HL-60/S4 treated with retinoic acid at 250 ng/mL for 4 days and 3 days (cell line): ENCODE results near the gene CILP2.

Source experiments
- in situ Hi-C: fragments of 300-500 bp; cut with MboI; formaldehyde crosslinking; loops from 2 replicates; pipeline ENCODE4 v1.7.0; 2022; ENCODE audit warnings: low sequenced_read_pairs

CILP2 gene

GRCh38 chr19:19554074-19555023 is 16.3 kb downstream of the CILP2 start:
- in situ Hi-C loops, result no loop called here

- in situ Hi-C loops, result no loop called here
Observed at GRCh38 chr19:19558055-19558454, 20.0 kb downstream of the CILP2 start.

- in situ Hi-C loops, result no loop called here
Observed at GRCh38 chr19:19558636-19559035, 20.6 kb downstream of the CILP2 start.

GRCh38 chr19:19559931-19560330 is 21.9 kb downstream of the CILP2 start:
- in situ Hi-C loops, result no loop called here

GRCh38 chr19:19561946-19562664 is 24.0 kb downstream of the CILP2 start:
- in situ Hi-C loops, result no loop called here

- in situ Hi-C loops, result no loop called here
Observed at GRCh38 chr19:19562665-19563347, 24.7 kb downstream of the CILP2 start.

- in situ Hi-C loops, result no loop called here
Observed at GRCh38 chr19:19563348-19563848, 25.3 kb downstream of the CILP2 start.

GRCh38 chr19:19566306-19566705 is 28.2 kb downstream of the CILP2 start:
- in situ Hi-C loops, result no loop called here

GRCh38 chr19:19567391-19567790 is 29.3 kb downstream of the CILP2 start:
- in situ Hi-C loops, result no loop called here

- in situ Hi-C loops, result no loop called here
Observed at GRCh38 chr19:19568802-19569756, 31.0 kb downstream of the CILP2 start.

- in situ Hi-C loops, result no loop called here
Observed at GRCh38 chr19:19570571-19570970, 32.5 kb downstream of the CILP2 start.

- in situ Hi-C loops, result no loop called here
Observed at GRCh38 chr19:19571071-19571786, 33.2 kb downstream of the CILP2 start.

- in situ Hi-C loops, result no loop called here
Observed at GRCh38 chr19:19575411-19575810, 37.3 kb downstream of the CILP2 start.

GRCh38 chr19:19578252-19578651 is 40.2 kb downstream of the CILP2 start:
- in situ Hi-C loops, result no loop called here

- in situ Hi-C loops, result no loop called here
Observed at GRCh38 chr19:19579533-19580361, 41.7 kb downstream of the CILP2 start.

- in situ Hi-C loops, result no loop called here
Observed at GRCh38 chr19:19580418-19580817, 42.4 kb downstream of the CILP2 start.

- in situ Hi-C loops, result no loop called here
Observed at GRCh38 chr19:19581391-19581790, 43.3 kb downstream of the CILP2 start.

GRCh38 chr19:19582471-19582870 is 44.4 kb downstream of the CILP2 start:
- in situ Hi-C loops, result no loop called here

GRCh38 chr19:19584356-19584755 is 46.3 kb downstream of the CILP2 start:
- in situ Hi-C loops, result no loop called here
